Neural cell (in vitro differentiated cells): ENCODE measurements around the gene DUSP7. TPM values are rescaled to one million over a fixed set of nuclear protein-coding genes. Genes with fewer than 3 reads are reported as not detected.

Experiments
- H2AFZ ChIP-seq: fragments of 200-600, 300-800 bp; sonication (generic), shearing (Covaris generic); 2 replicates; pipeline ENCODE4 v1.6.0; 2014; ENCODE audit warnings: low read depth, mild to moderate bottlenecking, antibody characterized with exemption, low read length, moderate library complexity
- H3F3A ChIP-seq: fragments of 200-600 bp; shearing (Covaris generic); 2 replicates; pipeline ENCODE4 v1.6.1; 2016; ENCODE audit warnings: mild to moderate bottlenecking, moderate library complexity, mixed read lengths, antibody characterized with exemption, low read length; ENCODE audit not compliant: insufficient read depth, poor library complexity, severe bottlenecking
- H3K27ac ChIP-seq: fragments of 200-600, 300-800 bp; sonication (generic), shearing (Covaris generic); 2 replicates; pipeline ENCODE4 v1.5.1; 2014; ENCODE audit warnings: mild to moderate bottlenecking, low read length, moderate library complexity
- H3K27me3 ChIP-seq: fragments of 300-800, 200-600 bp; sonication (generic), shearing (Covaris generic); 2 replicates; pipeline ENCODE4 v1.6.0; 2014; ENCODE audit warnings: mild to moderate bottlenecking, low read depth, low read length, moderate library complexity; ENCODE audit not compliant: insufficient read depth
- H3K36me3 ChIP-seq: fragments of 300-800, 200-600 bp; sonication (generic), shearing (Covaris generic); 2 replicates; pipeline ENCODE4 v1.5.1; 2014; ENCODE audit warnings: mild to moderate bottlenecking, antibody characterized with exemption, low read length, moderate library complexity; ENCODE audit not compliant: insufficient read depth
- H3K4me2 ChIP-seq: fragments of 300-800, 200-600 bp; sonication (generic), shearing (Covaris generic); 2 replicates; pipeline ENCODE4 v1.6.0; 2014; ENCODE audit warnings: mild to moderate bottlenecking, low read length
- H3K4me3 ChIP-seq: fragments of 300-800, 200-600 bp; sonication (generic), shearing (Covaris generic); 2 replicates; pipeline ENCODE4 v1.5.1; 2014; ENCODE audit warnings: mild to moderate bottlenecking, low read length, moderate library complexity
- H3K79me2 ChIP-seq: fragments of 200-600 bp; shearing (Covaris generic); replicated peaks from 2 replicates; pipeline ENCODE4 v1.6.0; 2014; ENCODE audit warnings: mild to moderate bottlenecking, low read length, moderate library complexity; ENCODE audit not compliant: insufficient read depth
- H3K9ac ChIP-seq: fragments of 300-800, 200-600 bp; sonication (generic), shearing (Covaris generic); 2 replicates; pipeline ENCODE4 v1.6.1; 2016; ENCODE audit warnings: mild to moderate bottlenecking, low read length, mixed read lengths
- H3K9me2 ChIP-seq: fragments of 200-600 bp; shearing (Covaris generic); 2 replicates; pipeline ENCODE4 v1.6.1; 2016; ENCODE audit warnings: mild to moderate bottlenecking, low read length, mixed read lengths; ENCODE audit not compliant: insufficient read depth
- H3K9me3 ChIP-seq: fragments of 200-600, 300-800 bp; sonication (generic), shearing (Covaris generic); 2 replicates; pipeline ENCODE4 v1.6.1; 2016; ENCODE audit warnings: mild to moderate bottlenecking, mixed run types, low read length, moderate library complexity, mixed read lengths
- H4K20me1 ChIP-seq: fragments of 200-600 bp; shearing (Covaris generic); 2 replicates; pipeline ENCODE4 v1.6.1; 2016; ENCODE audit warnings: mild to moderate bottlenecking, mixed run types; ENCODE audit not compliant: insufficient read depth
- CTCF ChIP-seq: fragments of 450-650 bp; IDR thresholded peaks from 2 replicates; pipeline ENCODE4 v1.5.1; 2014; ENCODE audit warnings: antibody characterized with exemption, mild to moderate bottlenecking, moderate library complexity; ENCODE audit not compliant: poor library complexity, severe bottlenecking
- EP300 ChIP-seq: fragments of 450-650 bp; conservative IDR thresholded peaks from 2 replicates; pipeline ENCODE4 v1.6.1; 2014; ENCODE audit warnings: antibody characterized with exemption, mild to moderate bottlenecking, moderate library complexity; ENCODE audit not compliant: poor library complexity, severe bottlenecking
- EZH2 ChIP-seq: fragments of 200-600, 300-800 bp; shearing (Covaris generic), sonication (generic); IDR thresholded peaks from 2 replicates; pipeline ENCODE4 v1.6.1; 2014; ENCODE audit warnings: antibody characterized with exemption, low read length, borderline replicate concordance, mild to moderate bottlenecking; ENCODE audit not compliant: insufficient read depth, poor library complexity, severe bottlenecking
- MXI1 ChIP-seq: fragments of 450-650 bp; conservative IDR thresholded peaks from 2 replicates; pipeline ENCODE4 v1.6.1; 2014; ENCODE audit warnings: antibody characterized with exemption, mild to moderate bottlenecking; ENCODE audit not compliant: poor library complexity, severe bottlenecking
- POLR2AphosphoS5 ChIP-seq: IDR thresholded peaks from 2 replicates; pipeline ENCODE4 v1.6.1; 2012
- RAD21 ChIP-seq: fragments of 450-650 bp; conservative IDR thresholded peaks from 2 replicates; pipeline ENCODE4 v1.6.1; 2014; ENCODE audit warnings: antibody characterized with exemption, mild to moderate bottlenecking, moderate library complexity
- REST ChIP-seq: IDR thresholded peaks from 2 replicates; pipeline ENCODE4 v1.6.1; 2012; ENCODE audit warnings: borderline replicate concordance
- SMC3 ChIP-seq: fragments of 450-650 bp; conservative IDR thresholded peaks from 2 replicates; pipeline ENCODE4 v1.6.1; 2014; ENCODE audit warnings: antibody characterized with exemption, mild to moderate bottlenecking, moderate library complexity; ENCODE audit not compliant: poor library complexity
- TAF1 ChIP-seq: IDR thresholded peaks from 2 replicates; pipeline ENCODE4 v1.6.1; 2012; ENCODE audit warnings: low read depth
- polyA plus RNA-seq: library from polyadenylated mRNA; depleted of rRNA; stranded (reverse); fragments of >200 nt; gene quantifications from 2 replicates; pipeline ENCODE4 v1.2.3, GENCODE V29; 2014

DUSP7 gene
- polyA plus RNA-seq, 1 donor from 2014 or later, result 8.5 TPM

GRCh38 chr3:52097851-52098507 lies 41.6 kb upstream of the DUSP7 start:
- Histone ChIP-seq H3F3A (no peaks in the 10 kb centered on the region), H3K9me2 (no peaks in the 10 kb centered on the region), H4K20me1 (no peaks in the 10 kb centered on the region), H3K79me2 (no peaks in the 10 kb centered on the region), H3K4me2 (no peak overlapping the region), H3K4me3 (no peak overlapping the region), H2AFZ (no peak overlapping the region), H3K9ac (no peak overlapping the region), H3K27me3 (no peaks in the 10 kb centered on the region), H3K9me3 (no peaks in the 10 kb centered on the region), H3K27ac (no peak overlapping the region), H3K36me3 (no peaks in the 10 kb centered on the region)
- no peak for TF ChIP-seq SMC3

GRCh38 chr3:52095990-52096775 lies 39.8 kb upstream of the DUSP7 start:
- Histone ChIP-seq H3K4me2 (no peak overlapping the region), H3K27me3 (no peaks in the 10 kb centered on the region), H3K4me3 (no peak overlapping the region), H3K9ac (no peak overlapping the region), H4K20me1 (no peaks in the 10 kb centered on the region), H3K9me2 (no peaks in the 10 kb centered on the region), H3K27ac (no peak overlapping the region), H2AFZ (no peak overlapping the region), H3F3A (no peaks in the 10 kb centered on the region), H3K79me2 (no peaks in the 10 kb centered on the region), H3K36me3 (no peaks in the 10 kb centered on the region), H3K9me3 (no peaks in the 10 kb centered on the region)
- TF ChIP-seq RAD21 (no peak), MXI1 (no peak), EZH2 (no peak), POLR2AphosphoS5 (no peak), CTCF (no peak), SMC3 (no peak), EP300 (no peak), TAF1 (no peak), REST (no peak)
